Measurements from ENCODE around the gene ANKRD29.

Gene ANKRD29

DNA sequence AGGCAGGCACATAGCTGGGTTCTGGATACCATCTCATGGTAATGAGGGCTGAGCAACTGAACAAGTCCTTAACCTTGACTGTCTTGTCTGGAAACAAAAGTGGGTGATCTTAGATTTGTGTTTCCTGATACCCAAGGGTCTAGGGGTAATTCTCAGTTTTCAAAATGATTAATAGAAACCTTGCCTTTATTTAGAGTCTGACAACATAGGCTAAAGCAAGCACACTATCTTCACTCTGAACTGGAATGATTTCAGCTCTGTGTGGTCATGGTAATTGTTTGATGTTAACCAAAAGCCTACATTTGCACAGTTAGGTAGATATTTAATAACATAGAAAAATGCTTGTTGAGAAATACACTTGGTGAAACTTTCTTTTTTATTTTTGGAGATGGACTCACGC is 19.8 kb upstream of the ANKRD29 start:
- no peak overlapping the region; the same call in 1 of the 2 replicates for H3K27ac ChIP-seq
- no peak for TF ChIP-seq CTCF (conservative IDR thresholded peaks at IDR 0.05)

- no peak overlapping the region for H3K27ac ChIP-seq
- TF ChIP-seq CTCF (conservative IDR thresholded peaks at IDR 0.05), result no peak
Observed at GRCh38 chr18:23682045-23682444, 19.3 kb upstream of the ANKRD29 start.

DNA sequence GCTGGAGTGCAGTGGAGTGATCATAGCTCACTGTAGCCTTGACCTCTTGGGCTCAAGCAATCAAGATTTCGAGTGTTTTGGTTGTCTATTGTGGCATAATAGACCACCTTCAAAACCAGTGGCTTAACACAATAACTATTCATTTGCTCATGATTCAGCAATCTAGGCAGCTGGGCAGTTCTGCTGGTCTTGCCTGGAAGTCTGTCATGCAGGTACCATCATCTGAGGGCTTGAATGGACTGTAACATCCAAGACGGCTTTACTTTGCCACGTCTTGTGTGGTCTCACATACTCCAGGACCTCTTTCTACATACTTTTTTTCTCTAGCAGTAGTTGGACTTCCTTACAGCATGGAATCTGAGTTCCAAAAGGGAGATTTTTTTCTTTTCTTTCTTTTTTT is 13.2 kb upstream of the ANKRD29 start:
- H3K27ac ChIP-seq, result no peak overlapping the region
- TF ChIP-seq CTCF (conservative IDR thresholded peaks at IDR 0.05), result no peak

GRCh38 chr18:23675236-23675635 is 12.5 kb upstream of the ANKRD29 start:
- no peak for TF ChIP-seq CTCF (conservative IDR thresholded peaks at IDR 0.05)

GRCh38 chr18:23673725-23674124 is 11.0 kb upstream of the ANKRD29 start:
- no peak overlapping the region for H3K27ac ChIP-seq
- TF ChIP-seq CTCF (conservative IDR thresholded peaks at IDR 0.05), result no peak

More at GRCh38 chr18:23675236-23675635, 12.5 kb upstream of the ANKRD29 start:
- no peak overlapping the region for H3K27ac ChIP-seq

DNA sequence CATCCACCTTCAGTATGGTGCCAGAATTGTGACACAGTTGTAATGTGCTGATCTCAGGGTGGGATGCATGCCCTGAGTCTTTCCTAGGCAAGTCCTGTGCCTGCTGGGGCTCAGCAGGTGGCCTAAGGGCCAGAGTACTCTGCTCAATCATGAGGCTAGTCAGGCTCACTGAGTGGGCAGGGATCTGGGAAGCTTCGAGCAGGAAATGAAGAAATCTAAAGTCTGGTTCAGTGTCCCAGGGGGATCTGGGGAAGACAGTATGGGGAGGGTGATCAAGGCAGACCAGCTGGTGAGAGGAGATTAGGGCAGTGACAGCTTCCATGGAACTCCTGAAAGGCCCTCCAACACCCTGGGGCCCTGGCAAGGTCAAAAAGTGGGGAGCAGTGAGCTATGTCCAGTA is 8.9 kb upstream of the ANKRD29 start:
- no peak for TF ChIP-seq CTCF (conservative IDR thresholded peaks at IDR 0.05)
- H3K27ac ChIP-seq, result no peak overlapping the region

- TF ChIP-seq CTCF (conservative IDR thresholded peaks at IDR 0.05), result no peak
- peak overlapping the region; percentile 60; the same call in 1 of the 2 replicates for H3K27ac ChIP-seq
Observed at GRCh38 chr18:23669804-23670405, 7.2 kb upstream of the ANKRD29 start.

Measured in VCaP (cell line).